8988T (cell line): ENCODE measurements around the gene INSYN1.
"Not testable (repeated sequence)": the region's sequence is repeated elsewhere in the genome, so short reads cannot be mapped to it uniquely, and the experiment has no call there.

Experiments
- DNase-seq: peaks from one replicate; pipeline ENCODE4 v3.0.0; 2011

The INSYN1 gene

GRCh38 chr15:73748730-73749129 is 4.4 kb downstream of the INSYN1 start:
- DNase-seq = no peak

DNA sequence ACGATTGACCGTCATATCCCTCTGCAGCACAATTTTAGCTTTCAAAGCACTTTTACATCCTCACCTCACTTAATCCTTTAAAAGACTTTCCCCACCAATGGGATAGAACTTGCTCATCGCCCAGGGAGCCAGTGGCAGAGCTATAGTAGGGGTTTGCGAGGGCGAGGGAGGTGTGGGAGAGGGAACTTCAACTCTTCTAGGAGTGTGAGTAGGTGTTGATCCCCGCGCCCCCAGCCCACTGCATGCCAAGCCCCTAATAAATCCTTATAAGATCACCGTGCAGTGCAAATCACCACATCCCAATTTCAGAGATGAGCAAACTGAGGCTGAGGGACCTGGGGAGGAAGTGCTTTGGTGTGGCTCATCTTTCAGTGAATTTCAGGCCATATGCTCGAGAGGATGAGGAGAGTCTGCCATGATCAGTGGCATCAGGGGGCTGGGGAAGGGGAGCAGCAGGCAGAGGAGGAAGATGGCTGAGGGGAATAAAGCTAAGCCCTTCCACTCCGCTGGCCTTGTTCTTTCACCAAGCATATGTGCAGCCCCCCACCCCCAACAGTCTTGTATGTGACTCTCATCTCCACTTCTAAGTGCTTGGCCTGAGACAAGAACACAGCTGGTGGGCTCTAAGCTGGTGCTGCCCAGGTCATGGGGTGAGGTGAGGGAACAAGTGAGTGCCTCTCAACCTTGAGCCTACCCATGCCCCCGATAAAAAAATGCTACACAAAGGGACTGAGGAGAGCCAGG is 5.1 kb downstream of the INSYN1 start:
- no peak for DNase-seq

DNA sequence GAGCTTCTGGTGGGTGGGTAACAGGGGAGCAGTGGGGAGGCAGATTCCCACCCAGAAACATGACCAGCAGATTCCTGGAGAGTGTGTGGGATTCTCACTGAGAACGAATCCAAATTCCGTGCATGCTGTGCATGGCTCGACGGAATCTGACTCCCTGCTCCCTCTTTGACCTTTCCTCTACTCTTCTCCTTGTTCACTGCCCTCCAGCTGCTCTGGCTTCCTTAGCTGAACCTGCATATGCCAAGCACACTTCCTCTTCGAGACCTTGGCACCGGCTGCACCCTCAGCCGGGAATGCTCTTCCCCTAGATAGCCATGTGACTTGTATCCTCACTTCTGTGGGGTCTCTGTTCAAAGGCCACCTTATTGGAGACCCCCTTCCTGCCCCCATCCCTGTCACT is 6.3 kb downstream of the INSYN1 start:
- DNase-seq = no peak

DNA sequence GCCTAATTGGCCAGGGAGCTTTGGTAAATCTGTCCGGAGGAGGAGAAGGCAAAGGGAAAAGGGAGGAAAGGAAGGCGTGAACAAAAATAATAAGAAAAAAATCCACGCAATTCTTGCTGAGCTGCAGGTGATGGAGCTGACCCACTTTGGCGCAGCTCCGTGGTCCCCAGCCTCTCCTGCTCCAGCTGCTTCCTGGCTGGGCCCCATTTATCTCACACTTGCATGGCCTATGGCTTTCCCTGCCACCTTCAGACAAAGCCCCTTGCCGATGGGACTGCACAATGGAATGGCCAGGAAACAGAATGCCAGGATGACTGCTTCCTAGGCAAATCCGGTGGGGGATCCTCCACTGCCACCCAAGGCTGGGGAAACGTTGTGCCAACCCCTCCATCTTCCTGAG is 6.9 kb downstream of the INSYN1 start:
- DNase-seq = no peak

- no peak for DNase-seq
These were observed 8.1 kb downstream of the INSYN1 start for GRCh38 chr15:73745073-73745472.

GRCh38 chr15:73744293-73744692 is 8.9 kb downstream of the INSYN1 start:
- DNase-seq = no peak

DNA sequence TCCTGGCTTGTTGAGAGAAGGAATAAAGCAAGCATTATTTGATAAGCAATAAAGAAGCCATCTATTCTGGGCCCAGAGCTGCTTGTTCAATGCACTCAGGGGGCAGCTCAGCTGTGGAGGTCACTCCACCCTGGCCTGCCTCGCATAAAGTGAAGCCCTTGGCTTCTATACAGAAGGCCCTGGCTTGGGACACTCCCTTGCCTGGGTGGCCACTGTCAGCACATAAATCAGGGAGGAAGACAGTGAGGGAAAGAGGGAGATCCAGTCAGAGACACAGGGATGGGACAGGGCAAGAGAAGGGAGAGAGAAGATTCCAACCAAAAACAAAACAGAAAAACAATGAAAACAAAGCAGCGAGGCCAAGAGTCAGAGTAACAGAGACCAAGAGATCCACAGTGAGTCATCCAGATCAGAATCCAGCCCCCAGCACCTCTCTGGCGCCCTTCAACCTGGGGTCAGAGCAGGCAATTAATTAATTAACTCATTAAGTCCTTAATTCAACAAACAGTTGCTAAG is 11.8 kb downstream of the INSYN1 start:
- DNase-seq = no peak

DNA sequence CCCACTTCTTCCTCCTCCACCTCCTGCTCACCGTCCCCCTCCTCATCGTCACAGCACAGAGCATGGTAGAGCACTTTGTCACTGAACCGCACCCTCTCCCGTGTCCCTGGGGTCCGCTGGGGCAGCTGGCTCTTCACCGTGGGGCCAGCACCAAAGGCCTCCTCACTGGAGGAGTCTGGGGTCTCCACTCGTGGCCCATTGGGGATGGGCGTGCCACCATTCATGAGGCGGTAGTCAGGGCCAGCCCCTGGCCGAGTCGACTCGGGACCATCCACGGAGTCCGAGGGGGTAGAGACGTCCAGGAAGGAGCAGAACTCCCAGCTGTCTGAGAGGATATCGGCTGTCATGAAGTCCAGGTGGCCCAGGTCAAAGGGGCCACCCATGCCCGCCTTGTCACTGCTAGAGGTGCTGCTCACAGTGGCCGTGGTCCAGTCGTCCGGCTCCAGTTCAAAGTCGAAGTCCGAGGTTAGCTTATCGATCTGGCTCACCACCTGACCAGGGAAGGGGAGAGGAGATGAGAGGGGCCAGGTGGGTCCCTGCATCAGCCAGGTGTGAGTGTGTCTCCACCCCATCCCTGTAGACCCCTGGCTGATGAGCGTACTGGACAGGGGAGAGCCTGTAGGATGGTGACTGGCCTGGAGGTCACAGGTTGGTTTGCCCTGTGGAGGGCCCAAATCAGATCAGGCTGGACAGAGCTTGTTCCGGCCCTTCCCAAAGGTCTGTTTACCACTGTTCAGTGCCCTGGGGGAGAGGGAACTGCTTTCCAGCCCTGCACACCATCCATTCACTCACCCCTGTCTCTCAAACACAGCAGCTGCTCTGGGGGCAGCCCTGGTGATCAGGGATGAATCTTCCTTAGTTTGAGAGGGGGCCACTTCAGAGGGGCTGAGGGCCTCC is 12.8 kb downstream of the INSYN1 start:
- no peak for DNase-seq

DNA sequence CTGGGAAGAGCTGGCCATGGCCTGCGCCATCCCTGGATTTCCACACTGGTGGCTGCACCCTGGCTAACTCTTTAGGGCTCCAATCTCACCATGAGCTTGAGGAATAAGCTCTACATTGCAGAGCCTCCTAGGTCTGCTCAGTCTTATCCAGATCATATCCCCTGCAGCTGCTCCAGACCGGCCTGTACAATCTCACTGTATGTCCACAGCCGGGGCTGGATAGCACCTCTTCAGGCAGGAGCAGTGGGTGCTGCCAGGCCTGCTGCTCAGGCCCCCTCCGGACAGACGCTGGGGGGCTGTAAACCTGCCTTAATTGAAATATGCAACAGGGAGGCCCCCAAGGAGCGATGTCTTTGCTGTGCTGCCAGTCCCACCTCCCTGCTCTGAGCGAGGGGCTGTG is 15.6 kb downstream of the INSYN1 start:
- DNase-seq = no peak

DNA sequence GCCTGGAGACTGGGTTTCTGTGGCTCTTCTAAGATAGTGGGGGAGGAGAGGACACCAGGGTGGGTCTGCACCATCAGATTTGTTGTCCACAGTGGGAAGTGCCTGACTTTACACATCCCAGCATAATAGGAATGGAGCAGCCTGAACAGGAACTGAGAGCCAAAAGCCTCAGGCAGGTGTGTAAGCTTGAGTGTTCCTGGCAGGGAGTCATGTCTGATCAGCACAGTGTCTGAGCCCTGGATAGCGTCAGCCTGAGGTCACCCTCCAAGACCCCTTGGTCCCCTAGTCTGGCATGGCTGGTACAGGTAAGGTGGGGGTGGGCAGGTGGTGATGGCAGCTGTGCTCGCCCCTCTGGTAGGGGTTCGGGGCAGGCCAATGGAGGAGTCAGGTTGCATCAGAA is 20.2 kb downstream of the INSYN1 start:
- no peak for DNase-seq

DNA sequence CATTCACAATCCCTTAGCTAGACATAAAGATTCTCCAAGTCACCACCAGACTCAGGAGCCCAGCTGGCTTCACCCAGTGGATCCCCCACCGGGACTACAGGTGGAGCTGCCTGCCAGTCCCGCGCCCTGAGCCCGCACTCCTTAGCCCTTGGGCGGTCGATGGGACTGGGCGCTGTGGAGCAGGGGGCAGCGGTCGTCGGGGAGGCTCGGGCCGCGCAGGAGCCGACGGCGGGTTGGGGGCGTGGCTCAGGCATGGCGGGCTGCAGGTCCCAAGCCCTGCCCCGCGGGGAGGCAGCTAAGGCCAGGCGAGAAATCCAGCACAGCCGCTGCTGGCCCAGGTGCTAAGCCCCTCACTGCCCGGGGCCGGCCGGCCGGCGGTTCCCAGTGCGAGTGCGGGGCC is 21.1 kb downstream of the INSYN1 start:
- DNase-seq = not testable (repeated sequence)

DNA sequence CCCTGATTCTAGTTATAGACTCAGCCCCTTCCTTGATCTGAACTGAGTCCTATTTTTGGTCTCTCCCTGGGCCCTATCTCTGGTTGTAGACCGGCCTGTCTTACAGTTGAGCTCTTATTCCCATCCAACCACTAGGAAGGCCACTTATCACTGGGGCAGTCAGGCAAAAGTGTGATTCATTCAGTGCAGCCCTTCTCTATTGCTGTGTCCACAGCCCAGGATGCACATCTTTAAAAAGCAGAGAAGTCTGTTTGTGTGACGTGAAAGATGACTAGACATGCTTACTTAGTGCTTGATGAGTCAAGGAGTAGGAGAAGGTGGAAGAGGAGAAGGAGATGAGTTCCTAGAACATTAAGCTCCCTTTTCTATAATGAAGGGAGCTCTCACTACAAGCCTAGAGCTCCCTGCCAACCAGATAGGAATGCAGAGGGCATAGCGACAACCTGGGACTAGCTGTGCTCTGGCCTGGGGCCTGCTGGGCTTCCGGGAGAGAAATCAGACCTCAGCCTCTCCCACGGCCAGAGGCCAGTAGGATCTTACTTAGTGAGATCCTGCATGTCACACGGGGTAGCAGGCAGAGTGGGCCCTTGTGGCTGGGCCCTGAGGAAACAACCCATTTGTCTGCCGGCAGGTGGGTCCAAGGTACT is 25.7 kb downstream of the INSYN1 start:
- no peak for DNase-seq

DNA sequence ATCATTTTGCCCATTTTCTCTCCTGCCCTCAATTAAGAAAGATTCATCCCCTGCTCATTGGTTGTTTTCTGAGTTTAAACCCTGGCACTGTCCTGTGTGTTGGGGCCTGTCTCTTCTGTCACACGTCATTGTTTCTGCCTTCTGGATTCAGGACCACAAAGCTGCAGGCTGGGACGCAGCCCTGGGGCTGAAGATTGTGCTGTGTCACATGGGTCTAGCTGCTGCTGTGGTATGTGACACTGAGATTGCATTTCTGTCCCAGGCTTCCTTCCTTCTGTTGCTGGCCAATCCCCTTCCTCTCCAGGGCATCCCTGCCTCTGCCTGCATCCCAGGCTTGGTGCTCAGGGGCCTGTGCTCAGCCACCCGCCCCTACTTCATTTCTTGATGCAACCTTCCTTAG is 28.9 kb downstream of the INSYN1 start:
- DNase-seq = no peak

GRCh38 chr15:73723191-73723590 is 30.0 kb downstream of the INSYN1 start:
- DNase-seq = no peak

GRCh38 chr15:73722425-73722824 is 30.7 kb downstream of the INSYN1 start:
- DNase-seq = no peak

GRCh38 chr15:73718694-73719093 is 34.5 kb downstream of the INSYN1 start:
- no peak for DNase-seq

GRCh38 chr15:73717802-73718201 is 35.3 kb downstream of the INSYN1 start:
- DNase-seq = no peak

DNA sequence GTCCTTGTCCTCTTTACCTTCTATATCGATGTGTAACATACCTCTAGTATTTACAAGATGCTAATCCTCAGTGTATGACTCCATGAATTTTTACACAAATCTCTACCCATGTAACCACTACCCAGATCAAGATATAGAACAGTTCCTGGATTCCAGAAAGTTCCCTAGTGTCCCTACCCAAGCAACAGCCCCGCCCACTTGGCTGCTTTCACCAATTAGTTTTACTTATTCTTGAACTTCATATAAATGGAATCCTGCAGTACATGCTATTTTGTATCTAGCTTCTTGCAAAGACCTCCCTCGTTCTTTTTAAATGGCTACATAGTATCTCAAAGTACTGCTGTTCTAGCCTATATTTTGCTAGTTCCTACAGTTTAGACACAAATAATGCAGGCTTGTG is 35.9 kb downstream of the INSYN1 start:
- DNase-seq = no peak

DNA sequence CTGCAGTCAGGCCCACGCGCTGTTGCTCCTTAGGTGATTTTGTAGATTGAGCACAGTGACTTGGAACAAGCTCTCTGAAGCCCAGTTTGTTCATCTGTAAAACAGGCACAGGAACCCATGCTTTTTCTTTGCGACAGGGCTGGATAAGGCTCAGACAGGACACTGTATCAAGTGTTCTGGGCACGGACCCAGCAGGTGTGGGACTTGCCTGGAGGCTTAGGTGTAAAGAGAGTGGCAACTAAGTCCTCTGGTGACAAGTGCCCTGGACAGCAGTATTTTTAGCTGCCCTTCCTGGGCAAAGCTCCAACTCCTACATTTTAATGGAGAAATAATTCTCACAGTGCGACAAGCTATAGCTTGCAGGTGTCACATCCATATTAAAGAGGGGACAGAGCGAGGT is 36.7 kb downstream of the INSYN1 start:
- DNase-seq = no peak

GRCh38 chr15:73715417-73715816 is 37.7 kb downstream of the INSYN1 start:
- DNase-seq = no peak

- no peak for DNase-seq
These were observed 38.4 kb downstream of the INSYN1 start for GRCh38 chr15:73714695-73715301.

DNA sequence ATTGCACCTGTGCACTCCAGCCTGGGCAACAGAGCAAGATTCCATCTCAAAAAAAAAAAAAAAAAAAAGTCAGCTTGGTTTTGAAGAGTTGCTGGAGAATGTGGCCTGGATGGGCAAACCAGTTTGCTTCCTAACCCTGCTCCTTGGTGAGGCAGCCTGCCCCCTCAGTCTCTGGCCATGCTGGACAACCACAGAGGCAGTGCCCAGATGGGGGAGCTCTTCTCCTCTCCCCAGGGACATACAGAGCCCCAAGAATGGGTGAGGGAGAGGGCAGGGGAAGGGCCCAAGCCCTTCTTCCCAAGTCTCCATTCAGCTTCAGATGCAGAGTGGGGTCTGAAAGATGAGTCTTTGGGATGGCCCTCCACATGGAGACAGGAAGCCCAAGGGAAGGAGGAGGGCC is 41.0 kb downstream of the INSYN1 start:
- no peak for DNase-seq

DNA sequence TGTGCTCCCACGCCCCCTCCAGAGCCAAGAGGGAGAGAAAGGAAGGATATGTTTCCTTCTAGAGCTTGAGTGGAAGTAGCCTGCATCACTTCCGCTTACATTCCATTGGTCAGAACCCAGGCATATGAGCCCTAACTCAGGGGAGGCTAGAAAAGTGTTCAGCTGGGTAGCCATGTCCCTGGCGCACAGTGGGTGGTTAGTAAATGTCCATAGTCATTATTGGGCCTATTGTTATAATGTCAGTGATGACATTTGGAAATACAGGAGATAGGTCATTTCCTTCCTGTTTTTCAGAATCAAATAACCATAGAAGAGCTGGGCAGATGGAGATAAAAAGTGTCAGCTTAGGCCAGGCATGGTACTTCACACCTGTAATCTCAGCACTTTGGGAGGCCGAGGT is 41.6 kb downstream of the INSYN1 start:
- no peak for DNase-seq
